ENCODE data around the gene ZNF512B.

ZNF512B gene

DNA sequence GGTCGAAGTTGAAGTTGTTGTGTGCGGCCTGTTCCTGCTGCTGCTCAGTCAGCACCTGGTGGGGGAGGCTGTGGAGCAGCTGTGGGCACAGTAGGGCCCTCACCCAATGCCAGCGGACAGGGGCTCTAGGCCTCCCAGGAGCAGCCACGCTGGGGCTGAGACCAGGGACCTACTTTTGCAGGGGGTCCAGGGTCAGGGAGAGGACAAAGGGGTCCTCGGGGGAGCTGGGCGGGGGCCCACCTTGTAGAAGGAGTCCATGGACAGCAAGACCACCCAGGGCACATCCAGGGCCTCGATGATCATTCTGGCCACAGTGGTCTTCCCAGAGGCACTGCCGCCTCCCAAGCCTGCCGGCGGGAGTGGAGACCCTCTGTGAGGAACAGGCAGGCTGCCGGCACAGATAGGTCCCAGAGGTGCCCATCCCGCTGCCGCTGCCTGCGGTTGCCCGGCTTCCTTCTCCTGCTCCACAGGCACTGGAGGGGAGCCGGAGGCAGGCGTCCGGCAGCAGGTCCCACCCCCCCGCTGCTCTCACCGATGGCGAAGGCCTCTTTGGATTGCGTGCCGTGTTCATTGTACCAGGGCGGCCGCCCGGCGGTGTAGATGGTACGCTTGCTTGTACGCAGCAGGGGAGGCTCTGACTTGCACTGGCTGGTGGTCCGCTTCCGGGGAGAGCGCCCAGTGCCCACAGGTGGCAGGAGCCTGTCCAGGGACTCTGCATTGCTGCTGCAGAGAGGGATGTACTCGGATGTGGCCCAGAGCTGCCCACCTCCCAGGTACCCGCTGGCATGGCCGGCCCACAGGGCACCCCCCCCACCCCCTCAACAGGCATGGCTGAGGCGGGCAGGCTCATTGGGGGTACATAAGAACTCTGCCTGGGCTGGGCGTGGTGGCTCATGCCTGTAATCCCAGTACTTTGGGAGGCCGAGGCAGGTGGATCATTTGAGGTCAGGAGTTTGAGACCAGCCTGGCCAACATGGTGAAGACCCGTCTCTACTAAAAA, 23.5 kb downstream of the ZNF512B start:
- POLR2A ChIA-PET, result no interaction called here
- CTCF ChIA-PET, result no interaction called here
- DNase-seq (ENCODE audit: low read depth, low spot score), result no peak
- no peak overlapping the region for H3K4me3 ChIP-seq (ENCODE audit: low read depth, low read length)
- TF ChIP-seq, protein P1, sequence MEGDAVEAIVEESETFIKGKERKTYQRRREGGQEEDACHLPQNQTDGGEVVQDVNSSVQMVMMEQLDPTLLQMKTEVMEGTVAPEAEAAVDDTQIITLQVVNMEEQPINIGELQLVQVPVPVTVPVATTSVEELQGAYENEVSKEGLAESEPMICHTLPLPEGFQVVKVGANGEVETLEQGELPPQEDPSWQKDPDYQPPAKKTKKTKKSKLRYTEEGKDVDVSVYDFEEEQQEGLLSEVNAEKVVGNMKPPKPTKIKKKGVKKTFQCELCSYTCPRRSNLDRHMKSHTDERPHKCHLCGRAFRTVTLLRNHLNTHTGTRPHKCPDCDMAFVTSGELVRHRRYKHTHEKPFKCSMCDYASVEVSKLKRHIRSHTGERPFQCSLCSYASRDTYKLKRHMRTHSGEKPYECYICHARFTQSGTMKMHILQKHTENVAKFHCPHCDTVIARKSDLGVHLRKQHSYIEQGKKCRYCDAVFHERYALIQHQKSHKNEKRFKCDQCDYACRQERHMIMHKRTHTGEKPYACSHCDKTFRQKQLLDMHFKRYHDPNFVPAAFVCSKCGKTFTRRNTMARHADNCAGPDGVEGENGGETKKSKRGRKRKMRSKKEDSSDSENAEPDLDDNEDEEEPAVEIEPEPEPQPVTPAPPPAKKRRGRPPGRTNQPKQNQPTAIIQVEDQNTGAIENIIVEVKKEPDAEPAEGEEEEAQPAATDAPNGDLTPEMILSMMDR (IDR thresholded peaks at IDR 0.05; ENCODE audit: insufficient read depth, low read length, missing control alignments), result no peak

DNA sequence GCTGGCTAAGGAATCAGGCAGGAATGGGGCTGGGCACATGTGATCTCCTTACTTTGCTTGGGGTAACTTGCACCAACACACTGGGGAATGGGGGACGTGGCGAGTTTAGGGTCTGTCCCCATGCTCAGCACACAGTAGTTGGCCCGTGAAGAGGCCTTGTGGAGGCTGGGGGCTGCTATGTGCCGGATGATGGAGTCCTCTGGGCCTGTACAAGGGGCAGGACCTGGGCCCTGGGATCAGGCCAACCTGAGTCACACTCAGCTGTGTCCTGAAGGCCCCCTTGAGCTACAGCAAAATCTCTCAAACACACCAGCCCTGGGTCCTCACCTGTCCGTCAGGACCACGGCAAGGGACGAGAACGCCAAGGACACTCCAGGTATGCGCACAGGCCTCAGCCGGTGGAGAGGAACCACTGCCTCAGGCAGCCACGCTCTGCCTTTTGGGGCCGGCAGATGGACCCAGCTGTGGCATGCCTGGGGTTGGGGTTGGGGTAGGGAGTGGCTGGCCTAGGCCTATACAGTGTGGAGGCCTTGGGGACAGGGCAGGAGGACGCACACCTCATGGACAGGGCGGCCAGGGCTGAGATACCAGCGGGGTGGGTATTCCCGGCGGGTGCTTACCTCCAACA, 24.6 kb downstream of the ZNF512B start:
- H3K4me3 ChIP-seq (ENCODE audit: low read depth, low read length), result no peak overlapping the region
- DNase-seq (ENCODE audit: low read depth, low spot score), result no peak
- CTCF ChIA-PET, result no interaction called here
- POLR2A ChIA-PET, result no interaction called here
- TF ChIP-seq, protein P1 (IDR thresholded peaks at IDR 0.05; ENCODE audit: insufficient read depth, low read length, missing control alignments), result no peak

DNA sequence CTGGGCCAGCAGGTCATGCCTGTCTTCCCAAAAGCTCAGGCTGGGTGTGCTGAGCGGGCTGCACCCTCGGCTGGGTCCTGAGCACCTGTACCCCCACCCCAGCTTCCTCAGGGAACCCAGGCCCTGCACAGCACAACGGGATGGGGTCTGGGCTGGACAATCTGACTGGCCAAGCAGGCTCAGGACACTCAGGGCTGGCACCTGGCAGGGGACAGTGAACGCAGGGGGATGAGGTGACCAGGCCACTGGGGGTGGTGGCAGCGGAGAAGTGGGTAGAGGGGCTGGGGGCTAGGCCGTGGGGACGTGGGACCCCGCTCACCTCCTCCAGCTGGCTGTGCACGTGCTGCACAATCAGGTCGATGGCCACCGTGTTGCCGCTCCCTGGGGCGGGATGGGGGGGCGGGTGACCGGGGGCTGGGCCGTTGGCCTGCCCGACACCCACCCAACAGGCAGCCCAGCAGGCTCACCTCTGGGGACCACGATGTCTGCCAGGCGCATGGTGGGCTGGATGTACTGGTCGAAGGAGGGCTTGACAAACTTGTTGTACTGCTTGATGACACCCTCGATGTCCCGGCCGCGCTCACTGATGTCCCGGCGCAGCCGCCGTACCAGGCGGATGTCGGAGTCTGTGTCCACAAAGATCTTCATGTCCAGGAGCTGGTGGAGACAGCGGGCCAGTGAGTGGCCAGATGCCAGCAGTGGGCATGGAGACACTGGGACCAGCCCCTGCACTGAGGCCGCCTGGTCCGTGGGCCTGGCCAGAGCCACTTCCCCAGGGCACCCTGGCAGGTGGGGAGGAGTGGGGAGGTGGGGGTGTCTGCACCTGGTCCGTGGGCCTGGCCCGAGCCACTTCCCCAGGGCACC, 25.4 kb downstream of the ZNF512B start:
- CTCF ChIA-PET, result no interaction called here
- no peak for DNase-seq (ENCODE audit: low read depth, low spot score)
- H3K4me3 ChIP-seq (ENCODE audit: low read depth, low read length), result no peak overlapping the region
- POLR2A ChIA-PET, result no interaction called here
- TF ChIP-seq, protein P1 (IDR thresholded peaks at IDR 0.05; ENCODE audit: insufficient read depth, low read length, missing control alignments), result no peak

DNA sequence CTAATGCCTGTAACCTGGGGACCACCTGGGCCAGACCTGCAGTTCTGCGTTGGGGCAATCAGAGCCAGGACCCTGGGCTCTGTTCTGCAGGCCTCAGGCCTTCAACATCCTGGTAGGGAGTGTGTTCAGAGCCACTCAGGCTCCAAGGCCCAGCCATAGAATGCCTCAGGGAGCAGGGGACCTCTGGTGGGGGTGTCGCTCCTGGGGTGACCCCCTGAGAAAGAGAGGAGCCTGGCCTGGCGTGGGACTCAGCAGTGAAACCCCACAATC, 26.0 kb downstream of the ZNF512B start:
- DNase-seq (ENCODE audit: low read depth, low spot score), result no peak
- POLR2A ChIA-PET, result no interaction called here
- TF ChIP-seq, protein P1 (IDR thresholded peaks at IDR 0.05; ENCODE audit: insufficient read depth, low read length, missing control alignments), result no peak
- CTCF ChIA-PET, result interaction anchor here (0.8 kb wide), 1 partner anchor 30 kb away, joined by 3 read pairs; no protein-coding TSS in a partner anchor
- no peak overlapping the region for H3K4me3 ChIP-seq (ENCODE audit: low read depth, low read length)

DNA sequence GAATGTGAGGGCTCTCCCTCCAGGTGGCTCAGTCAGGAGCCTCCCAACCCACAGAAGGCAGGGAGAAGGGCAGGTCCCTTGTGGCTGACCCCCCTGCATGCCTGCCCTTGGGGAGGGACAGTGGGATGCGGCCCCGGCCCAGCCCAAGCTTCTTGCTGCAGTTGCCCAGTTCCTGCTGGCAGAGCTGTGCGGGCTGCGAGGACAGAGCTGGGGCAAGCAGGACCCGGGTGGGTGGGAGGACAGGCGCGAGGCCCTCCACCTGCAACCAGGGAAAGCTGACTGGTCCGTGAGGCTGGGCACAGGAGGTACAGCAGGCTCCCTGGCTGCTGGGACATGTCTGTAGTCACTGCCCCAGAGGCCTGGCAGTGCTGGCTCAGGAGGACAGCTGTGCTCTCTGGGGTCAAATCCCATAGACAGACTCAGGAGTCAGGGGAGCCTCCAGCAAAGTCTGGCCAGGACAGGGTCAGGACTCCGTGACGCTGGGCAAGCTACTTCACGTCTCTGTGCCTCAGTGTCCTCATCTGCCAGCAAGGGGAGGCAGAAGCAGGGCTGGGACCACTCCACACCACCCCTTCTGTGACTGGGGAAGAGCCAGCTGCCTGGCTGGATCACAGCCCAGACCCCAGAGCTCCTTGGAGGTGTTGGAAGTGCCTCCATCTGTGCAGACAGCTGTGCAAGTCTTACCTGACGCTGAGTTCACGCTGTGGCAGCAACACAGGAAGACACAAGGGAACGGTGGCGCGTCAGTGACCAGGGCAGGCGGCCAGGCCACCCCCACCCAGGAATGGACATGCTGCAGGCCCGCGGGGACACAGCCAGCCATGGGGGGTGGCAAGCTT, 26.5 kb downstream of the ZNF512B start:
- DNase-seq (ENCODE audit: low read depth, low spot score), result no peak
- CTCF ChIA-PET, result interaction anchor here (0.8 kb wide), 1 partner anchor 30 kb away, joined by 3 read pairs; no protein-coding TSS in a partner anchor
- POLR2A ChIA-PET, result no interaction called here
- no peak overlapping the region for H3K4me3 ChIP-seq (ENCODE audit: low read depth, low read length)
- TF ChIP-seq, protein P1 (IDR thresholded peaks at IDR 0.05; ENCODE audit: insufficient read depth, low read length, missing control alignments), result no peak

Measured in AG04449 (cell line).